HL-60 (cell line): Measurements from ENCODE around the gene PAQR8.

Experiments used
- GABPA ChIP-seq: IDR thresholded peaks from 2 replicates; pipeline ENCODE4 v1.6.1; 2012; ENCODE audit warnings: low read depth
- POLR2AphosphoS5 ChIP-seq: IDR thresholded peaks from 2 replicates; pipeline ENCODE4 v1.6.1; 2012; ENCODE audit warnings: low read depth
- SPI1 ChIP-seq: IDR thresholded peaks from 2 replicates; pipeline ENCODE4 v1.6.1; 2012; ENCODE audit warnings: low read depth, mild to moderate bottlenecking, borderline replicate concordance
- TF ChIP-seq, protein P1 (sequence below): IDR thresholded peaks from one replicate; pipeline ENCODE4 v1.5.1; 2011; ENCODE audit warnings: low read length, control low read depth, inconsistent platforms; ENCODE audit not compliant: insufficient read depth
- TF ChIP-seq, protein P2 (sequence below): IDR thresholded peaks from 2 replicates; pipeline ENCODE4 v1.6.1; 2012; ENCODE audit warnings: low read depth; ENCODE audit not compliant: insufficient replicate concordance

DNA sequence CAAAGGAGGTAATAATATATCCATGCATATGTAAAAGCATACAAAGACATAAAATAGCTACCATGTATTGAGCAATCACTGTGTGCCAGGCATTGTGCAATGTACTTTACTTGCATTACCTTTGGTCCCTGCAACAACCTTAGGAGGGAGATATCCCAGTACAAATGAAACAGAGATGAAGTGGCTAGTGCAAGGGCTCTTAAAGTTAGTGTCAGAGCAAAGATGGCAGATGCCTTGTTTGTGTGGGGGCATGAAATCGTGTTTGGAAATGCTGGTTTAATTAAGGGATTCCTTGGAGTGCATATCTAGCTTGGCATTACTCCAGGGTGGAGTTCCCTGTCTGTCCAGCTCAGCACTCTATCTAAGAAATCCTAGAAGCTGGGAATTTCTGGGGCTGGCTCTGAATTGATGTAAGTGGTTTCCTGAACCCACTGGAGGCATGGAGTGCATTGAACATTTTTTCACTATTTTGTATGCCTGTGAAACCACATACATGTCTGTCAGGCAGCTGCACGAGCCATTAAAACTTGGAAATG, 9.8 kb downstream of the PAQR8 start:
- TF ChIP-seq, protein P1, sequence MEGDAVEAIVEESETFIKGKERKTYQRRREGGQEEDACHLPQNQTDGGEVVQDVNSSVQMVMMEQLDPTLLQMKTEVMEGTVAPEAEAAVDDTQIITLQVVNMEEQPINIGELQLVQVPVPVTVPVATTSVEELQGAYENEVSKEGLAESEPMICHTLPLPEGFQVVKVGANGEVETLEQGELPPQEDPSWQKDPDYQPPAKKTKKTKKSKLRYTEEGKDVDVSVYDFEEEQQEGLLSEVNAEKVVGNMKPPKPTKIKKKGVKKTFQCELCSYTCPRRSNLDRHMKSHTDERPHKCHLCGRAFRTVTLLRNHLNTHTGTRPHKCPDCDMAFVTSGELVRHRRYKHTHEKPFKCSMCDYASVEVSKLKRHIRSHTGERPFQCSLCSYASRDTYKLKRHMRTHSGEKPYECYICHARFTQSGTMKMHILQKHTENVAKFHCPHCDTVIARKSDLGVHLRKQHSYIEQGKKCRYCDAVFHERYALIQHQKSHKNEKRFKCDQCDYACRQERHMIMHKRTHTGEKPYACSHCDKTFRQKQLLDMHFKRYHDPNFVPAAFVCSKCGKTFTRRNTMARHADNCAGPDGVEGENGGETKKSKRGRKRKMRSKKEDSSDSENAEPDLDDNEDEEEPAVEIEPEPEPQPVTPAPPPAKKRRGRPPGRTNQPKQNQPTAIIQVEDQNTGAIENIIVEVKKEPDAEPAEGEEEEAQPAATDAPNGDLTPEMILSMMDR, result no peak
- no peak for TF ChIP-seq POLR2AphosphoS5
- TF ChIP-seq, protein P2, sequence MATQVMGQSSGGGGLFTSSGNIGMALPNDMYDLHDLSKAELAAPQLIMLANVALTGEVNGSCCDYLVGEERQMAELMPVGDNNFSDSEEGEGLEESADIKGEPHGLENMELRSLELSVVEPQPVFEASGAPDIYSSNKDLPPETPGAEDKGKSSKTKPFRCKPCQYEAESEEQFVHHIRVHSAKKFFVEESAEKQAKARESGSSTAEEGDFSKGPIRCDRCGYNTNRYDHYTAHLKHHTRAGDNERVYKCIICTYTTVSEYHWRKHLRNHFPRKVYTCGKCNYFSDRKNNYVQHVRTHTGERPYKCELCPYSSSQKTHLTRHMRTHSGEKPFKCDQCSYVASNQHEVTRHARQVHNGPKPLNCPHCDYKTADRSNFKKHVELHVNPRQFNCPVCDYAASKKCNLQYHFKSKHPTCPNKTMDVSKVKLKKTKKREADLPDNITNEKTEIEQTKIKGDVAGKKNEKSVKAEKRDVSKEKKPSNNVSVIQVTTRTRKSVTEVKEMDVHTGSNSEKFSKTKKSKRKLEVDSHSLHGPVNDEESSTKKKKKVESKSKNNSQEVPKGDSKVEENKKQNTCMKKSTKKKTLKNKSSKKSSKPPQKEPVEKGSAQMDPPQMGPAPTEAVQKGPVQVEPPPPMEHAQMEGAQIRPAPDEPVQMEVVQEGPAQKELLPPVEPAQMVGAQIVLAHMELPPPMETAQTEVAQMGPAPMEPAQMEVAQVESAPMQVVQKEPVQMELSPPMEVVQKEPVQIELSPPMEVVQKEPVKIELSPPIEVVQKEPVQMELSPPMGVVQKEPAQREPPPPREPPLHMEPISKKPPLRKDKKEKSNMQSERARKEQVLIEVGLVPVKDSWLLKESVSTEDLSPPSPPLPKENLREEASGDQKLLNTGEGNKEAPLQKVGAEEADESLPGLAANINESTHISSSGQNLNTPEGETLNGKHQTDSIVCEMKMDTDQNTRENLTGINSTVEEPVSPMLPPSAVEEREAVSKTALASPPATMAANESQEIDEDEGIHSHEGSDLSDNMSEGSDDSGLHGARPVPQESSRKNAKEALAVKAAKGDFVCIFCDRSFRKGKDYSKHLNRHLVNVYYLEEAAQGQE, result no peak
- TF ChIP-seq SPI1, result no peak
- no peak for TF ChIP-seq GABPA
